SK-N-SH treated with all-trans-retinoic acid at 6 μM for 48 hours (cell line): Measurements from ENCODE around the gene MYO18A.

ENCODE experiments used
- ATAC-seq: fragments of 200-7000 bp; cut with Tn5 transposase; 3 replicates; pipeline ENCODE4 v1.9.1; 2020; ENCODE audit warnings: mild to moderate bottlenecking, moderate library complexity
- ARNTL ChIP-seq: fragments of 450-650 bp; formaldehyde crosslinking; IDR thresholded peaks from 2 replicates; pipeline ENCODE4 v1.5.0; 2020; ENCODE audit warnings: low read depth, mild to moderate bottlenecking, moderate library complexity, borderline replicate concordance
- CREB5 ChIP-seq: fragments of 250-450 bp; sonication (Bioruptor Pico); IDR thresholded peaks from 2 replicates; pipeline ENCODE4 v1.5.1; 2020; ENCODE audit warnings: low read depth, mild to moderate bottlenecking, moderate library complexity
- CSDC2 ChIP-seq: fragments of 250-450 bp; sonication (Bioruptor Pico); IDR thresholded peaks from 2 replicates; pipeline ENCODE4 v1.5.0; 2020; ENCODE audit warnings: mild to moderate bottlenecking, moderate library complexity
- CSRNP3 ChIP-seq: fragments of 250-450 bp; sonication (Bioruptor Pico); IDR thresholded peaks from 2 replicates; pipeline ENCODE4 v1.5.1; 2021; ENCODE audit warnings: mild to moderate bottlenecking, moderate library complexity
- GLIS3 ChIP-seq: fragments of 250-450 bp; sonication (Bioruptor Pico); IDR thresholded peaks from 2 replicates; pipeline ENCODE4 v1.5.0; 2020; ENCODE audit warnings: mild to moderate bottlenecking, moderate library complexity
- ISL1 ChIP-seq: fragments of 250-450 bp; sonication (Bioruptor Pico); IDR thresholded peaks from 2 replicates; pipeline ENCODE4 v2.1.2; 2022; ENCODE audit warnings: mild to moderate bottlenecking, moderate library complexity
- OSR1 ChIP-seq: fragments of 250-450 bp; sonication (Bioruptor Pico); IDR thresholded peaks from 2 replicates; pipeline ENCODE4 v1.8.0; 2022; ENCODE audit warnings: moderate library complexity, mild to moderate bottlenecking, inconsistent platforms
- PATZ1 ChIP-seq: fragments of 250-450 bp; sonication (Bioruptor Pico); IDR thresholded peaks from 2 replicates; pipeline ENCODE4 v1.8.0; 2020; ENCODE audit warnings: mild to moderate bottlenecking, moderate library complexity, borderline replicate concordance
- POU6F1 ChIP-seq: fragments of 250-450 bp; sonication (Bioruptor Pico); IDR thresholded peaks from 2 replicates; pipeline ENCODE4 v1.8.0; 2021; ENCODE audit warnings: low read depth, mild to moderate bottlenecking, moderate library complexity, borderline replicate concordance
- PPARA ChIP-seq: fragments of 250-450 bp; sonication (Bioruptor Pico); IDR thresholded peaks from 2 replicates; pipeline ENCODE4 v1.5.0; 2020; ENCODE audit warnings: mild to moderate bottlenecking, borderline replicate concordance
- RARB ChIP-seq: fragments of 250-450 bp; sonication (Bioruptor Pico); IDR thresholded peaks from 2 replicates; pipeline ENCODE4 v1.8.0; 2021; ENCODE audit warnings: mild to moderate bottlenecking, moderate library complexity
- SNAI2 ChIP-seq: fragments of 250-450 bp; sonication (Bioruptor Pico); IDR thresholded peaks from 2 replicates; pipeline ENCODE4 v1.5.0; 2020; ENCODE audit warnings: mild to moderate bottlenecking, moderate library complexity
- TCF4 ChIP-seq: fragments of 250-450 bp; sonication (Bioruptor Pico); IDR thresholded peaks from 2 replicates; pipeline ENCODE4 v1.8.0; 2021; ENCODE audit warnings: mild to moderate bottlenecking, moderate library complexity, borderline replicate concordance
- TOX ChIP-seq: fragments of 250-450 bp; sonication (Bioruptor Pico); IDR thresholded peaks from 2 replicates; pipeline ENCODE4 v1.8.0; 2021; ENCODE audit warnings: mild to moderate bottlenecking, moderate library complexity, borderline replicate concordance
- TSHZ2 ChIP-seq: fragments of 250-450 bp; sonication (Bioruptor Pico); IDR thresholded peaks from 2 replicates; pipeline ENCODE4 v1.5.0; 2020; ENCODE audit warnings: mild to moderate bottlenecking, moderate library complexity
- ZC3H10 ChIP-seq: fragments of 250-450 bp; sonication (Bioruptor Pico); IDR thresholded peaks from 2 replicates; pipeline ENCODE4 v1.5.1; 2021; ENCODE audit warnings: mild to moderate bottlenecking, moderate library complexity
- ZFP30 ChIP-seq: fragments of 450-650 bp; formaldehyde crosslinking; IDR thresholded peaks from 2 replicates; pipeline ENCODE4 v1.5.0; 2022; ENCODE audit warnings: mild to moderate bottlenecking, moderate library complexity
- ZNF70 ChIP-seq: fragments of 450-650 bp; formaldehyde crosslinking; IDR thresholded peaks from 2 replicates; pipeline ENCODE4 v1.5.0; 2020; ENCODE audit warnings: mild to moderate bottlenecking, moderate library complexity
- ZNF8 ChIP-seq: fragments of 450-650 bp; formaldehyde crosslinking; IDR thresholded peaks from 2 replicates; pipeline ENCODE4 v1.5.0; 2020; ENCODE audit warnings: mild to moderate bottlenecking, moderate library complexity

The MYO18A gene

GRCh38 chr17:29115435-29115834 is 64.8 kb downstream of the MYO18A start:
- no peak for TF ChIP-seq ZNF70
- no peak for TF ChIP-seq CSRNP3 (CRISPR knock-in tag)
- no peak for TF ChIP-seq PATZ1
- TF ChIP-seq ISL1 (CRISPR knock-in tag): no peak
- TF ChIP-seq PPARA (CRISPR knock-in tag): no peak
- TF ChIP-seq POU6F1: no peak
- no peak for TF ChIP-seq RARB (CRISPR knock-in tag)
- no peak for TF ChIP-seq ZNF8
- TF ChIP-seq ZFP30: no peak
- no peak for TF ChIP-seq TSHZ2 (CRISPR knock-in tag)
- TF ChIP-seq ZC3H10 (CRISPR knock-in tag): no peak
- TF ChIP-seq ARNTL: no peak
- no peak for TF ChIP-seq TCF4 (CRISPR knock-in tag)

GRCh38 chr17:29114141-29114540 is 66.1 kb downstream of the MYO18A start:
- ATAC-seq: no peak
- TF ChIP-seq ARNTL: no peak
- no peak for TF ChIP-seq SNAI2 (CRISPR knock-in tag)
- no peak for TF ChIP-seq POU6F1
- no peak for TF ChIP-seq ZFP30
- no peak for TF ChIP-seq PPARA (CRISPR knock-in tag)
- TF ChIP-seq CSRNP3 (CRISPR knock-in tag): no peak
- TF ChIP-seq TOX (CRISPR knock-in tag): no peak
- TF ChIP-seq CREB5 (CRISPR knock-in tag): no peak
- no peak for TF ChIP-seq OSR1 (CRISPR knock-in tag)

More at GRCh38 chr17:29115435-29115834, 64.8 kb downstream of the MYO18A start:
- no peak for ATAC-seq

- TF ChIP-seq CSRNP3 (CRISPR knock-in tag): no peak
- no peak for TF ChIP-seq ZNF70
- no peak for TF ChIP-seq RARB (CRISPR knock-in tag)
- no peak for TF ChIP-seq GLIS3
- no peak for TF ChIP-seq POU6F1
- no peak for TF ChIP-seq CSDC2
- TF ChIP-seq PPARA (CRISPR knock-in tag): no peak
- no peak for TF ChIP-seq CREB5 (CRISPR knock-in tag)
- TF ChIP-seq ZC3H10 (CRISPR knock-in tag): no peak
- no peak for TF ChIP-seq TOX (CRISPR knock-in tag)
Measured at GRCh38 chr17:29113334-29113733, 66.9 kb downstream of the MYO18A start.

More at GRCh38 chr17:29113334-29113733, 66.9 kb downstream of the MYO18A start:
- ATAC-seq: no peak
